Panc1 (cell line): ENCODE results near the gene RSPRY1.

Experiments
- POLR2AphosphoS5 ChIP-seq: IDR thresholded peaks from 2 replicates; pipeline ENCODE4 v1.6.1; 2012; ENCODE audit warnings: mild to moderate bottlenecking, low read depth, low read length, moderate library complexity
- SIN3A ChIP-seq: IDR thresholded peaks from 2 replicates; pipeline ENCODE4 v1.6.1; 2012; ENCODE audit warnings: low read depth, mild to moderate bottlenecking, low read length, moderate library complexity, borderline replicate concordance; ENCODE audit not compliant: insufficient read depth
- TCF7L2 ChIP-seq: IDR thresholded peaks from 2 replicates; pipeline ENCODE4 v1.6.1; 2011; ENCODE audit warnings: mild to moderate bottlenecking, low read depth, low read length, inconsistent platforms
- TF ChIP-seq, protein P1 (sequence below), 2 experiments: IDR thresholded peaks; 2 replicates each; pipeline ENCODE4 v1.6.1; 2011 to 2012; ENCODE audit warnings: low read depth in 2 of 2, control low read depth in 1 of 2, low read length in 1 of 2, mild to moderate bottlenecking in 1 of 2, moderate library complexity in 1 of 2; ENCODE audit not compliant: insufficient read depth in 1 of 2
- TF ChIP-seq, protein P2 (sequence below): fragments of 450-650 bp; IDR thresholded peaks from 2 replicates; pipeline ENCODE4 v1.5.1; 2017; ENCODE audit warnings: mild to moderate bottlenecking

DNA sequence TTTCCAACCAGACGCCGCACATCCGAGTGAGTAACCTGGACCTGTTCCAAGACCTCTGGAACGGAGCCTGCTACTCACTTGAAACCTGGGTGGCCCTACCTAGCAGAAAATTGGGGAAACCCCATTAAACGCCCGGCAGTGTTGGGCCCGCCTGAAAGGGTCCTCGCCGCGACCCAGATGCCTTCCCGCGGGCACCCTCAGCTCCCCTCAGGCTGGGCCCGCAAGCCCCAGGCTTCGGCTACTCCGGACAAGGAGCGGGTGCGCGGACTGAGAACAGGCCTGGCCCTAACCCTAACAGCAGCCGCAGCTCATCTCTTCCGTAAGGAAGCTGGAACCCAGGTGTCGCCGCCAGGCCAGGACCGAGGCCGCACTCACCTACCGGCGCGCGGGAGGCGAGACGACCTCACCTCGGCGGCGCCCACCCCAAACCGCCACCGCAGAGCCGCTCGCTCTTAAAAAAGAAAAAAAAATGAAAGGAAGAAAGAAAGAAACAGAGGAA, 634 bp upstream of the RSPRY1 start:
- TF ChIP-seq, protein P1, sequence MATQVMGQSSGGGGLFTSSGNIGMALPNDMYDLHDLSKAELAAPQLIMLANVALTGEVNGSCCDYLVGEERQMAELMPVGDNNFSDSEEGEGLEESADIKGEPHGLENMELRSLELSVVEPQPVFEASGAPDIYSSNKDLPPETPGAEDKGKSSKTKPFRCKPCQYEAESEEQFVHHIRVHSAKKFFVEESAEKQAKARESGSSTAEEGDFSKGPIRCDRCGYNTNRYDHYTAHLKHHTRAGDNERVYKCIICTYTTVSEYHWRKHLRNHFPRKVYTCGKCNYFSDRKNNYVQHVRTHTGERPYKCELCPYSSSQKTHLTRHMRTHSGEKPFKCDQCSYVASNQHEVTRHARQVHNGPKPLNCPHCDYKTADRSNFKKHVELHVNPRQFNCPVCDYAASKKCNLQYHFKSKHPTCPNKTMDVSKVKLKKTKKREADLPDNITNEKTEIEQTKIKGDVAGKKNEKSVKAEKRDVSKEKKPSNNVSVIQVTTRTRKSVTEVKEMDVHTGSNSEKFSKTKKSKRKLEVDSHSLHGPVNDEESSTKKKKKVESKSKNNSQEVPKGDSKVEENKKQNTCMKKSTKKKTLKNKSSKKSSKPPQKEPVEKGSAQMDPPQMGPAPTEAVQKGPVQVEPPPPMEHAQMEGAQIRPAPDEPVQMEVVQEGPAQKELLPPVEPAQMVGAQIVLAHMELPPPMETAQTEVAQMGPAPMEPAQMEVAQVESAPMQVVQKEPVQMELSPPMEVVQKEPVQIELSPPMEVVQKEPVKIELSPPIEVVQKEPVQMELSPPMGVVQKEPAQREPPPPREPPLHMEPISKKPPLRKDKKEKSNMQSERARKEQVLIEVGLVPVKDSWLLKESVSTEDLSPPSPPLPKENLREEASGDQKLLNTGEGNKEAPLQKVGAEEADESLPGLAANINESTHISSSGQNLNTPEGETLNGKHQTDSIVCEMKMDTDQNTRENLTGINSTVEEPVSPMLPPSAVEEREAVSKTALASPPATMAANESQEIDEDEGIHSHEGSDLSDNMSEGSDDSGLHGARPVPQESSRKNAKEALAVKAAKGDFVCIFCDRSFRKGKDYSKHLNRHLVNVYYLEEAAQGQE (IDR thresholded peaks at IDR 0.05; ENCODE audit: insufficient read depth in 1 of 2, low read depth in 2 of 2, low read length in 1 of 2) = no peak
- TF ChIP-seq, protein P2, sequence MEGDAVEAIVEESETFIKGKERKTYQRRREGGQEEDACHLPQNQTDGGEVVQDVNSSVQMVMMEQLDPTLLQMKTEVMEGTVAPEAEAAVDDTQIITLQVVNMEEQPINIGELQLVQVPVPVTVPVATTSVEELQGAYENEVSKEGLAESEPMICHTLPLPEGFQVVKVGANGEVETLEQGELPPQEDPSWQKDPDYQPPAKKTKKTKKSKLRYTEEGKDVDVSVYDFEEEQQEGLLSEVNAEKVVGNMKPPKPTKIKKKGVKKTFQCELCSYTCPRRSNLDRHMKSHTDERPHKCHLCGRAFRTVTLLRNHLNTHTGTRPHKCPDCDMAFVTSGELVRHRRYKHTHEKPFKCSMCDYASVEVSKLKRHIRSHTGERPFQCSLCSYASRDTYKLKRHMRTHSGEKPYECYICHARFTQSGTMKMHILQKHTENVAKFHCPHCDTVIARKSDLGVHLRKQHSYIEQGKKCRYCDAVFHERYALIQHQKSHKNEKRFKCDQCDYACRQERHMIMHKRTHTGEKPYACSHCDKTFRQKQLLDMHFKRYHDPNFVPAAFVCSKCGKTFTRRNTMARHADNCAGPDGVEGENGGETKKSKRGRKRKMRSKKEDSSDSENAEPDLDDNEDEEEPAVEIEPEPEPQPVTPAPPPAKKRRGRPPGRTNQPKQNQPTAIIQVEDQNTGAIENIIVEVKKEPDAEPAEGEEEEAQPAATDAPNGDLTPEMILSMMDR = no peak
- TF ChIP-seq POLR2AphosphoS5 (no peak), TCF7L2 (no peak), SIN3A (no peak)
